GM12891 (cell line): ENCODE data around the gene CALHM1.

Experiments used
- POLR2A ChIP-seq: IDR thresholded peaks from 2 replicates; pipeline ENCODE4 v1.6.1; 2011; ENCODE audit warnings: low read depth, low read length, control low read depth
- POLR2AphosphoS5 ChIP-seq: IDR thresholded peaks from 2 replicates; pipeline ENCODE4 v1.6.1; 2011; ENCODE audit warnings: low read depth, low read length, control low read depth

DNA sequence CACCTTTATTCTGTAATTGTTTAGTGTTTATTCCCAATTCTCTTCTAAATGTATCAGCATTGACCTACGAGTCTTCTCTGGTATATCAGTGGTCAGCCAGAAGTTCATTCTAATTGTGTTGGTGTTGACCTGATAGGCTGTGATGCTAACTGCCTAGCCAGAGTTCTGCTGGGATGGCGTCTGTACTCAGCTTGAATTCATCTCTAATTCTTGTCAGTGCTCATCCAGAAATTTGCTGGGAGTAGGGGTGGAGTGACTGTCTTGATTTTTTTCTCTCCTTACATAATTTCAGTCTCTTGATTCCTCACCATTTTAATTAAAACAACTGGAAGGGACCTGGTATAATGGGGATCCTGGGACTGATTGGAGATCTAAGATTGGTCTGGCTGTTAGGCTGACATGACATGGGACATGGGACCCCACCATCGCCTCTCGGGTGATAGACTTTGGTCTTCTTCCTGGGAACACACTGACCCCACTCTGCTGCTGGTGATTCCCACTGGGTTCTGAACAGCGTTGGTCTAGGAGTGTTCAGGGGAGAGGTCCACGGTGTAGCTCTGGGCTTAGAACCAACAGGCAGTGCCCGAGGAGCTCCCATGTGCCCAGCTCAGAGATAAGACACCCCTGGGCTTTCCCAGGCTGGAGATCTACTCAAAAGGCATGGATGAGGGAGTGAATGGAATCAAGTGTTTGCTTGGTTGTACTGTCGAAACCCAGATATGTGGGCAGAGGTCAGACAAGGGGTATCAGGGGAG, 38.6 kb upstream of the CALHM1 start:
- TF ChIP-seq POLR2AphosphoS5, result no peak
- TF ChIP-seq POLR2A, result no peak
